GM18868 (cell line): ENCODE data around the gene NUPR1.
"Not testable (repeated sequence)": the region's sequence is repeated elsewhere in the genome, so short reads cannot be mapped to it uniquely, and the experiment has no call there.

Experiments
- ATAC-seq: cut with Tn5 transposase; IDR thresholded peaks from one replicate; pipeline ENCODE4 v1.9.1; 2021; ENCODE audit warnings: mild to moderate bottlenecking, moderate library complexity; ENCODE audit not compliant: unreplicated experiment

The NUPR1 gene

DNA sequence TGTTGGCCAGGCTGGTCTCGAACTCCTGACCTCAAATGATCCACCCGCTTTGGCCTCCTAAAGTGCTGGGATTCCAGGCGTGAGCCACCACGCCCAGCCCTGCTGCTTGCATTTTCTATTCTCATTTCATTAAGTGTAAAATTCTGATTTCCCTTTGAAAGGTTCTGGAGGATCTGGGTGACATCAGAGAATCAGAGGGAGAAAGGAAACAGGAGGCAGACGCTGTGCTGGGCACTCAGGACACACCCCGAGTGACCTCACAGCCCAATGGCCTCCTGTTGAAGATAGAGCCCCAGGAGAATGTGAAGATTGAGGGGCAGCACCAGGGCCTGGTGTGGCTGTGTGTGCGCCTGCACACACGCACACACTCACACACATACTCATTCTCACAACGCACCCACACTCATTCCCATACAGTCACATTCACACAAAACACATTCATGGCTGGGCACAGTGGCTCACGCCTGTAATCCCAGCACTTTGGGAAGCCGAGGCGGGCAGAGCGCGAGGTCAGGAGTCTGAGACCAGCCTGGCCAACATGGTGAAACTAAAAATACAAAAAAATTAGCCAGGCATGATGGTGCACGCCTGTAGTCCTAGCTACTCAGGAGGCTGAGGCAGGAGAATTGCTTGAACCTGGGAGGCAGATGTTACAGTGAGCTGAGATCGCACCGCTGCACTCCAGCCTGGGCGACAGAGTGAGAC lies 38.1 kb downstream of the NUPR1 start:
- ATAC-seq = not testable (repeated sequence)

DNA sequence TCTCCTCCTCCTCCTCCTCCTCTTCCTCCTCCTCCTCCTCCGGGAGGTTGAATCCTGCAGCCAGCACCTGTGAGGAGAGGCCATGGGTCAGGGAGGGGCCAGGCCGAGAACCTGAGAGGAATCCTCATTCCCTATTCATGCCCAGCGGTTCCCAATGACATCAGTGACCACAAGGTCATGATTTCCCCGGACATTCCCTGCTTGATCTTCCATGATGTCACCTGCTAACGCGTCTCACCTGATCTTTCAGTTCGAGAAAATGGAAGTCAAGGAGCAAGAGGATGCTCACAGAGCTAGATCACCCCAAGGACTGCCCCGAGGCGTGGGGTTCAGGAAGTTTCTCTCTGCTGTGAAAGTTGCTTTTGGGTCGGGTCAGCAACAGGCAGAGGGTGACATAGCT lies 38.9 kb downstream of the NUPR1 start:
- no peak for ATAC-seq

DNA sequence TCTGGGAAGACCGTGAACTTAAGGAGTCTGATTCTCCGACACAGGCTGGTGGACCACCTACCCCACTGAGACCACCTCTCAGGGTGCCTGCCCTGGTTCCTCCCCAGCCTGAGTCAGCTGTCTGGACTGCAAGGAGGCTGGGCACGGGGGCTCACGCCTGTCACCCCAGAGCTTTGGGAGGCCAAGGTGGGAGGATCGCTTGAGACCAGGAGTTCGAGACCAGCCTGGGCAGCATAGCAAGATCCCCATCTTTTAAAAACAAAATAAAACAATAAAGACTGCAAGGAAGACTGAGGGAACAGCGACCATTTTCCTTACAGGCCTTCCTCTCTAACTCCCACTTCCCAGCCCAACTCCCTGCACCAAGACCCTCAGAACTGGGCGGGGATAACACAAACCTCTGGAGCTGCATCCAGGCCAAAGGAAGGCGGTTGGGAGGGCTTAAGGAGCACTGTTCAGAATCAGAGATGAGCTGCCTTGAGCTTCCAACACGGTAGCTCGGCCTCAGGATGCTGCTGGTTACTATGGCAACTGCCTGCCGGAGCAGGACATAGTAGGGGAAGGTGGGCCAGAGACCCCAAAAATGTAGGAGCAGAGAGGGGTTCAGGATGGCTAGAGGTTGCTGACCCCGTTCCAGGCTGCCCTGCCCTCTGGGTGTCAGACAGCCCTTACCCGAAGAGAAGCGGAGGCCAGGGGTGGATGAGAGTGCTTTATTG lies 40.0 kb downstream of the NUPR1 start:
- no peak for ATAC-seq

DNA sequence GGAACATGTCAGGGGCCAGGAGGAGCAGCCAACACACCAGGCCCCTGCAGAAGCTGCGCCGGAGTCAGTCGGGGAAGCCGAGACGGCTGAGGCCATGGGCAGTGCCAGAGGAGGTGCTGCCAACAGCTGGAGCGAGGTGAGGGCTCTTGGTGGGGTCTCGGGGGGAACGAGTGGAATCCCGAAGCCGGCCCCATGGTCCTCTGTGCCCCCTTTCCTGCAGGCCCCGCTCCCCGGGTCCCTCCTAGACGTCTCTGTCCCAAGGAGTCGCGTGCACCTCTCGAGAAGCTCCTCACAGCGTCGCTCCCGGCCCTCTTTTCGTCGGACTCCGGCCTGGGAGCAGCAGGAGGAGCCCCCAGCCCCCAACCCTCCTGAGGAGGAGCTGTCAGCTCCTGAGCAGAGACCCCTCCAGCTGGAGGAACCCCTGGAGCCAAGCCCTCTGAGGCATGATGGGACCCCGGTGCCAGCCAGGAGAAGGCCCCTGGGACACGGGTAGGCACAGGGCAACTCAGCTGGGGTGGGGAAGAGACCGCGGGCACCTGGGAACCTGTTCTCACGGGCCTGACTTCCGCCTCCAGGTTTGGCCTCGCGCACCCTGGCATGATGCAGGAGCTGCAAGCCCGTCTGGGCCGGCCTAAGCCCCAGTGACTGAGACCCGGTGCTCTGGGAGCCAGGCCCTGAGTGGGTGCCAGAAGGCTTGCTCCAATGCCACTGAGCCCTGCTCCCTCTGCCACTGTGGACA lies 40.7 kb downstream of the NUPR1 start:
- ATAC-seq = no peak

DNA sequence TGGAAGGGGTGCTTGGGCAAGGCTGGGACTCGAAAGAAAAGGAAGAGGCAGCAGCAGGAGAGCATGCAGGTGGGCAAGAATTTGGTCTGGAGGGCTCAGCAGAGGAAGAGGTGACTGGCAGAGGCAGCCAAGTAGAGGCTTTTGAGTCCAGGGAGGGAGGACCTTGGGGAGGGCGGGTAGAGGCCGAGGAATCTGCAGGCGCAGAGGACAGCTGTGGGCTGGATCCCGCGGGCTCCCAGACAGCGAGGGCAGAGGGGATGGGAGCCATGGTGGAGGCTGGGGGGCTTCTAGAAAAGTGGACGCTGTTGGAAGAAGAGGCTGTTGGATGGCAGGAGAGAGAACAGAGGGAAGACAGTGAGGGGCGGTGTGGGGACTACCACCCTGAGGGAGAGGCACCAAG lies 41.4 kb downstream of the NUPR1 start:
- ATAC-seq = no peak

DNA sequence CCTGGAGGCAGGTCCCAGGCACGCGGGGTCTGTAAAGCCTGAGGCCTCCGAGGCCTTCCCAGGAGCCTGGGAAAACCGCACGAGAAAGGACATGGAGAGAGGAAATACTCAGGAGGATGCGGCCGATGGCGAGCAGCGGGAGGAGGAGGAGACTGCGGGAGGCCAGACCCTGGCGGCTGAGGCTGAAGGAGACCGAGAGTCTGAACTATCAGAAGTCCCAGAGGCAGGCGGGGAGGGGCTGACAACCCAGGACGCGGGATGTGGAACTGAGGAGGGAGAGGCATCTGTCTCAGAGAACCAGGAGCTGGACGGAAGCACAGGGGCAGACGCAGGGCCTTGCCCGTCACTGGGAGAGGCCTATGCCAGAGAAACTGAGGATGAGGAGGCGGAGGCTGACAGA lies 41.9 kb downstream of the NUPR1 start:
- no peak for ATAC-seq

DNA sequence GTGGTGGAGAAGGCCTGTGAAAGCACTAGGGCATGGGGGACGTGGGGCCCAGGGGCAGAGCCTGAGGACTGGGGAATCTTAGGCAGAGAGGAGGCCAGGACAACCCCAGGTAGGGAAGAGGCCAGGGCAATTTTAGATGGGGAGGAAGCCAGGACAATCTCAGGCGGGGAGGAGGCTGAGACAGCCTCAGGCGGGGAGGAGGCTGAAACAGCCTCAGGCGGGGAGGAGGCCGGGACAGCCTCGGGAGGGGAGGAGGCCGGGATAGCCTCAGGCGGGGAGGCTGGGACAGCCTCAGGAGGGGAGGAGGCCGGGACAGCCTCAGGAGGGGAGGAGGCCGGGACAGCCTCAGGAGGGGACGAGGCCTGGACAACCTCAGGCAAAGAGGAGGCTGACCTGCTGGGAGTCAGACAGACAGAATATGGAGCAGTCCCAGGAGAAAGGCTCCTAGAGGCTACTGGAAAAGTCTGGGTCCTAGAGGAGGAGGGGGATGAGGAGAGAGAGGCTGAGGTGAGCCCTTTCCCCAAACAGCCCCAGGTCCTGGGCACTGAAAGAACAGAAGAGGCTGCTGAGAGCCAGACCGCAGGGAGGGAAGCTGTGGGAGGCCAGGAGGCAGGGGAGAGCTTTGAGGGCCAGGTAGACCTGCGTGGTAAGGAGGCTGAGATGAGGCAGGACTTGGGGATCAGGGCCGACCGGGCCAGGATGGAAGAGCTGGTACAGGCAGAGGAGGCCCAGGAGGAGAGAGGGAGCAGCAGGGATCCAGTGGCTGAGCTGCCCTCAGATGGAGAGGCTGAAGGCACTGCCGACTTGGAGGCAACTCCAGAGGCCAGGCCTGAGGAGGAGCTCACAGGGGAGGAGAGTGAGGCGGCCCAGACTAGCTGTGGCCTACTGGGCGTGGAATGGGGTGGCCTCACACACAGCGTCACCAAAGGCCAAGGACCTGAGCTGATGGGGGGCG lies 42.7 kb downstream of the NUPR1 start:
- no peak for ATAC-seq

DNA sequence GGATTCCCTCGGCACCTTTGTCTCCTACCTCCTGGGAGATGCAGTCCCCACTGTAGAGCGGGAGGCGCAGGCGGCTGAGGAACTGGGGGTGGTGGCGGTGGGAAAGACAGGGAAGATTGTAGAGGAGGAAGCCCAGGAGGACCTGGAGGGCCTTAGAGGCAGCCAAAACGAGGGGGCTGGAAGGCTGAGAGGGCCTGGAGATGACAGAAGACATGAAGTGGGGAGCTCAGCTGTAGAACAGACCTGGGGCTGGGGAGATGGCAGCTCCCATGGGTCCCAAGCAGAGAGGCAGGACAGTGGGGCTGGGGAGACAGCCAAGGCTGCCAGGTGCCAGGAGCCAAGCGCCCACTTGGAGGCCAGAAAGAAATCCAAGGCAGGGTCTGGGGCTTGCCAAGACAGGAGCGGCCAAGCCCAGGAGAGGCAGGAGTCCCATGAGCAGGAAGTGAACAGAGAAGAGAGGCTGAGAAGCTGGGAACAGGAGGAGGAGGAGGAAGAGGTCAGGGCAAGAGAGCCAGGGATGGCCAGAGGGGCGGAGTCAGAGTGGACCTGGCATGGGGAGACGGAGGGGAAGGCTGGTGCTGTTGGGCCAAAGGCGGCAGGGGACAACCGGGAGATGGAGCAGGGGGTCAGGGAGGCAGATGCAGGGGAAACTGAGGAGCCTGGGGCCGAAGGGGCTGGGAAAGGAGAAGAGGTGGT lies 43.5 kb downstream of the NUPR1 start:
- no peak for ATAC-seq

DNA sequence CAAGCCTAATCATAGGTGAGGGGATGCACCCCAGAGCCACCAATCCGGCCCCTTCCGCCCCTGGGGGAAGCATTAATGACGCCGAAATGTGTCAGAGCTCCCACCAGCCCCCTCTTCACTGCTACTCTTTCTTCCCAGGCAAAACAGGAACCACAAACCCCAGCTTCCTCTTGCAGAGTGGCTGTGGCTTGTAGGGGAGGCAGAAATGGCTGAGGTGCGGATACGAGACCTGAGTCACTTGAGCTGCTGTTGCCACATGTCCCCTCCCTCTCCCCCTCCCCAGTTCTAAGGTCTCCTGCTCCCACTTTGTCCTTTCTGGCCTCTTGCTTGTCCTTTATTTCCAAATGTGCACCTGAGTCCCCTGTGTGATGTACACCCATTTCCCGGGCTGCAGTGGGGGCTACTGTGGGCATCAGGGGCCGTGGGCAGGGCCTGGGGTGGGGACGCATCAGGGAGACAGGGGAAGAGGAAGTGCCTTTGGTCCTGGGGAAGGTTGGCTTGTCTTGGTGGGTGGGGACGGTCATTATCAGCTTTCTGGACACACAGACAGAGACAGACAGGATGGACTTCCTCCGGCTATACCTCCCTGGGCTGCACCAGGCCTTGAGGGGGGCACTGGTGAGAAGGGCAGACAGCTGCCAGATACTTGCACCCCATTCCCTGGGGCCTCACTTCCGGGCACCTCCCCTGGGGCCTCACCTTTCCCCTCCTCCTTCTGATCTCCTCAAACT lies 44.5 kb downstream of the NUPR1 start, which contains the start of gene APOBR:
APOBR (plus strand) TSS at position 523 of the 731 bp plus-strand sequence; CDS start at position 562, 39 bp downstream.
- peak; percentile 61 for ATAC-seq

DNA sequence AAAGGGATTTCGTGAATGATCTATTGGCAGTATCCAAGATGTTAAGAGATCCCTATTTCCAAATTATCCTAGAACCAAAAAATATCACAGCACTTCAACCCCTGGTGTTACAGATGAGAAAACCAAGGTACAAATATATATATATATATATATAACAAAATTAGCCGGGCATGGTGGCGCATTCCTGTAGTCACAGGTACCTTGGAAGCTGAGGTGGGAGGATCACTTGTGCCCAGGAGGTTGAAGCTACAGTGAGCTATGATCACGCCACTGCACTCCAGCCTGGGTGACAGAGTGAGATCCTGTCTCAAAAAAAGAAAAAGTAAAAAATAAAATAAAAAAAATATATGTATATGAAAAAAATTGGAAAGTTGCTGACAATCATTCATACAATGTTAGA lies 46.3 kb downstream of the NUPR1 start:
- ATAC-seq = no peak

DNA sequence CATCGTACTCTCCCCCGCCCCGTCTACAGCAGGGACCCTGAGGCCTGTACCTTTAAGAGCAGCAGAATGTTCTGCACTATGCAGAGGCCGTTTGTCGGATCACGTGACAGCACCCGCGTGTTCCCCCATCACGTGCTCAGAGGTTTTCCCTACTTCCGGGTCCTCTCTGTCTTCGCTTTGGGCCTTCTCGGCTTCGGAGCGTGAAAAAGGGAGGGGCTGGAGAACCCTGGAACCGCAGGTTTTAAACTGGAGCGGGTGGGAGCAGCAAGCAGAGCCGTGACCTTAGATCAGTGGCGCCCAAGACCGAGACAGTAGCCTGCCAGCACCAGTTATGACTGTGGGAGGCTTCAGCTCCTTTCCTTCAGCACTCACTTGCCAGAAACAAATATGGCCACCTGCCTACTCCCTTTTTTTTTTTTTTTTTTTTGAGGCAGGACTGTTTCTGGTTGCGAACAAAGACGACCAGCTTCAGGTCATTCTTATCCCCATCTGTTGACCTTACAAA lies 46.8 kb downstream of the NUPR1 start, which contains the start of gene CLN3:
CLN3 (minus strand) TSS at position 105 of the 505 bp plus-strand sequence. CDS start 315 bp downstream, outside the sequence.
- peak; percentile 75 for ATAC-seq

DNA sequence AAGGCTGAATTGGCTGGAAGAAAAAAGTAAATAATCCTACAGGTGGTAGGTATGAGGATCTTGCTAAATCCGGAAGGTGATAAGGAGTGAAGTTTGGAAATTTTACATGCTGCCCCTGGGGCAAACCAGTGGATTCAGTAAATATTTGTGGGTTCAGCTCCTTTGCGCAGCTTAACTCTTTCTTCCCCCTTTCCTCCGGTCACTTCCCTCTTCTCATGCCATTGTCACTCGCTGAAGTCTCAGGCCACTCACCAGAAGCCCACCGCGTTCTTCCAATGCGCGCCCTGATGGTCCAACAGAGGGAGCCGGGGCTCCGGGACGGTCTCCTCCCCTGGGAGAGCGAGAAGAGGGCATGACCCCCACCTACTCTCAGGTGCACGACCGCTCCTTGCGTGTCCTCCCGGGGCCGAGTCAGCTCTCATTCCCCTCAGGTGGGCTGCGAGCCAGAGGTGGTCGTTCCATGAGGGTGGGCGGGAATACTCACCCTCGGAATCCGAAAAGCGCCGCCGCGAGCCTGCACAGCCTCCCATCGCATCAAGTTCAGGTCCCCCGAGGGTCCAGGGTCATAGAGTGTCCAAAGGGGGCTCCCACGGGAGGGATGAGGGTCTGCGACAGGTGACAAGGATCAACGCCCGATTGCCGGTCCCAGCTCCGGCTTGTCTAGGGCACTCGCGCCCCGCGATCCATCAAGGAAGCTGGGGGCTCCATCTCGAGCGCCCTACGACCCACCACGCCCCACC lies 47.4 kb downstream of the NUPR1 start:
- no peak for ATAC-seq

DNA sequence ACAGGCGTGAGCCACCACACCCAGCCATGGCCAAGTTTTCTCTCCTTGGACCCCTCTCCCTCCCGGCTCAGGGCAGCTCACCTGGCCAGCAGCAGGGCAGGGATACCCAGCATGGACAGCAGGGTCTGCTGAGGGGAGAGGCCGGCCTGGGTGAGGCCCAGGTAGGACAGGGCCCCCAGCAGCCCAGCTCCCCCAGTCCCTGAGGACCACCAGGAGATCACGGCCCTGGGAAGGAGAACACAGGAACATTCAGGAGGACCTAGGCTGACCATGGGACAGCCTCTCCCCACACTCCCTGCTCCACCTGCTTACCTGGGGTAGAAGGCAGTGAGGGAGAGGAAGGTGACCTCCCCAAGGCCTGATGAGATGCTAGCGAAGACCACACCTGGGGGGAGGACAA lies 52.5 kb downstream of the NUPR1 start:
- no peak for ATAC-seq

DNA sequence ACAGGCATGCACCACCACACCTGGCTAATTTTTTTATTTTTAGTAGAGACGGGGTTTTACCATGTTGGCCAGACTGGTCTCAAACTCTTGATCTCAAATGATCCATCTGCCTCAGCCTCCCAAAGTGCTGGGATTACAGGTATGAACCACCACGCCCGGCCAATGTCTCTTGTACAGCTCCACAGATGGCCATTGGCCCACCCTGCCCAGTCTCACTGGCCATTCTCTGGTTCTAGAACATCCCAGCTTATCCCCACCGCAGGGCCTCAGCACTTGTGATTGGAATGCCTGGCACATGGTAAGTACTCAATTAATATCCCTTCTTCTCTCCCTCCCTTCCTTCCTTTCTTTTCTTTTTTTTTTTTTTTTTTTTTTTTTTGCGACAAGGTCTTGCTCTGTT lies 55.4 kb downstream of the NUPR1 start:
- not testable (repeated sequence) for ATAC-seq
